Natural killer cell (primary cell): ENCODE results near the gene HDAC4. TPM values are rescaled to one million over a fixed set of nuclear protein-coding genes. Genes with fewer than 3 reads are reported as not detected.

Experiments
- ATAC-seq, 3 donors: fragments of 150-1000 bp in 2 of 3; fragments of 200-7000 bp in 1 of 3; cut with Tn5 transposase; 1 replicate in 1 of 3; 2 replicates in 2 of 3; pipeline ENCODE4 v1.10.0; 2021; ENCODE audit warnings: mild to moderate bottlenecking in 2 of 3, moderate library complexity in 2 of 3
- DNase-seq, 2 donors: peaks; one replicate each; pipeline versions ENCODE4 v3.0.0 to v3.0.0-alpha.2; 2013 to 2021; ENCODE audit warnings: mixed read lengths in 1 of 2
- H3K27ac ChIP-seq: one replicate; pipeline ENCODE4 v1.5.1; 2013; ENCODE audit warnings: mild to moderate bottlenecking, low read length
- H3K27me3 ChIP-seq: one replicate; pipeline ENCODE4 v1.6.1; 2013; ENCODE audit warnings: low read length; ENCODE audit not compliant: control insufficient read depth, insufficient read depth
- H3K36me3 ChIP-seq: one replicate; pipeline ENCODE4 v1.6.1; 2013; ENCODE audit warnings: low read length; ENCODE audit not compliant: control insufficient read depth, insufficient read depth
- H3K4me1 ChIP-seq: one replicate; pipeline ENCODE4 v1.6.1; 2013; ENCODE audit warnings: low read length; ENCODE audit not compliant: control insufficient read depth, insufficient read depth
- H3K4me3 ChIP-seq: one replicate; pipeline ENCODE4 v1.5.1; 2013; ENCODE audit warnings: low read length
- H3K9me3 ChIP-seq: one replicate; pipeline ENCODE4 v1.6.1; 2013; ENCODE audit warnings: low read length; ENCODE audit not compliant: control insufficient read depth, insufficient read depth
- H3K27ac Mint-ChIP-seq, 2 donors: one replicate each; pipeline ENCODE4 v1.8.0; 2022; ENCODE audit warnings: mild to moderate bottlenecking in 2 of 2, mixed read lengths in 2 of 2, moderate library complexity in 1 of 2
- H3K27me3 Mint-ChIP-seq, 2 donors: one replicate each; pipeline ENCODE4 v1.8.0; 2022; ENCODE audit warnings: low read depth in 2 of 2, mixed read lengths in 2 of 2
- H3K36me3 Mint-ChIP-seq: one replicate; pipeline ENCODE4 v1.8.0; 2022; ENCODE audit warnings: mixed read lengths
- H3K4me1 Mint-ChIP-seq, 2 donors: one replicate each; pipeline ENCODE4 v1.8.0; 2022; ENCODE audit warnings: mixed read lengths in 2 of 2
- H3K4me3 Mint-ChIP-seq: one replicate; pipeline ENCODE4 v1.8.0; 2022; ENCODE audit warnings: mild to moderate bottlenecking, moderate library complexity, mixed read lengths
- H3K9me3 Mint-ChIP-seq, 2 donors: one replicate each; pipeline ENCODE4 v1.8.0; 2022; ENCODE audit warnings: mixed read lengths in 2 of 2
- WGBS: methylation state at CpG from one replicate; pipeline ENCODE4 v1.1.7; 2013; ENCODE audit warnings: missing lambda C conversion rate; ENCODE audit not compliant: insufficient coverage; 5-methylcytosine and 5-hydroxymethylcytosine counted together
- intact Hi-C: fragments of 100-400 bp; cut with micrococcal nuclease; formaldehyde crosslinking; loops from one replicate; pipeline ENCODE4 v1.14.2; 2022
- total RNA-seq, 4 donors: library from RNA; stranded (reverse); fragments of 120-200 nt in 1 of 4; gene quantifications; one replicate each; pipeline versions ENCODE4 v1.2.3 to v1.2.4, GENCODE V29; 2013 to 2022
- TF ChIP-seq, protein P1 (sequence below): fragments of 200-600 bp; IDR thresholded peaks from one replicate; pipeline ENCODE4 v1.8.0; 2022; ENCODE audit warnings: antibody characterized with exemption

Gene HDAC4
- total RNA-seq, 3 donors from 2014 or later (not counting 1 experiment from before 2014, with no cell fraction given) = 74.9 to 105 (median 100) TPM

DNA sequence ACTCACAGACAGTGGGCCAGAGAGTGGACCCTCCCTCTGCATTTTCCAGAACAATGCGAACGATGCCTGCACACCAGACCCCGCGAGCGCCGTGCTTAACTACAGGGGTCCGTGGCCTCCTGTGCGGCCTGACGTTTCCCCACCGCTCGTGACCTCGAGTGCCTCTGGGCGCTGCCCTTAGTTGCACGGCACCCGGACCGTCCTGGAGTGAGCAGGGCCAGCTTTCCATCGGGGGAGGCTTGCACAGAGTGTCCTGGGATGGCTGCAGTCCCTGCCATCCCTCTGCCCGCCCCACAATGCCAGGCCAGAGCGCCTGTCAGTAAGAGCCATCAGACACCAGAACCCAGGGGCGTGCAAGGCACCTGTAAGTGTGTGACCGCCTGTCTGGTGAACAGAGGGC, 335.9 kb downstream of the HDAC4 start:
- H3K4me3 Mint-ChIP-seq = no peak overlapping the region
- peaks cover 60% of the 10 kb centered on the region for H3K36me3 ChIP-seq

DNA sequence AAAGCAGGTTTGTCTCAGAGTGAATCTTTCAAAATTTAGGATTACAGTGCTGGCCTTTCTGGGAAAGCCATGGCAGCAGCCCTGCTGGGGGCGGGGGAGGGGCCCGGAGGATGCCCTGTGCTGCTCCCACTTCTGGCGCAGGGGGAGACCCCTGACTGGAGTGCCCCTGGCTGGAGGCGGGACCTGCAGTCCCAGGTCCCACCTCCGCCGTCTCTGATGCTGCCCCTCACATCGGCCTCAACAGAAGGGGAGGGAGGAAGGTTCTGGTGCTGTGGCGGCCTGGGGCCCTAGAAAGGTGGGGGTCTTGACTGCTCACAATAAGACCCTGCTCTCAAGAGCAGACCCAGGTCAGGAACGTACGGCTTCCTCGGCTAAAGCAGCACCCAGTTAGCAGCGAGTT, 336.6 kb downstream of the HDAC4 start:
- Histone ChIP-seq H3K4me1 (no peaks in the 10 kb centered on the region), H3K27ac (no peak overlapping the region), H3K27me3 (no peaks in the 10 kb centered on the region), H3K4me3 (no peak overlapping the region), H3K9me3 (no peaks in the 10 kb centered on the region), H3K36me3 (peaks cover 60% of the 10 kb centered on the region)
- Mint-ChIP-seq H3K9me3 (no peaks in the 10 kb centered on the region), H3K4me1 (peaks cover 0 to 8% of the 10 kb centered on the region in 2 donors), H3K4me3 (no peak overlapping the region), H3K27me3 (no peaks in the 10 kb centered on the region), H3K27ac (no peak overlapping the region), H3K36me3 (no peaks in the 10 kb centered on the region)
- TF ChIP-seq, protein P1, sequence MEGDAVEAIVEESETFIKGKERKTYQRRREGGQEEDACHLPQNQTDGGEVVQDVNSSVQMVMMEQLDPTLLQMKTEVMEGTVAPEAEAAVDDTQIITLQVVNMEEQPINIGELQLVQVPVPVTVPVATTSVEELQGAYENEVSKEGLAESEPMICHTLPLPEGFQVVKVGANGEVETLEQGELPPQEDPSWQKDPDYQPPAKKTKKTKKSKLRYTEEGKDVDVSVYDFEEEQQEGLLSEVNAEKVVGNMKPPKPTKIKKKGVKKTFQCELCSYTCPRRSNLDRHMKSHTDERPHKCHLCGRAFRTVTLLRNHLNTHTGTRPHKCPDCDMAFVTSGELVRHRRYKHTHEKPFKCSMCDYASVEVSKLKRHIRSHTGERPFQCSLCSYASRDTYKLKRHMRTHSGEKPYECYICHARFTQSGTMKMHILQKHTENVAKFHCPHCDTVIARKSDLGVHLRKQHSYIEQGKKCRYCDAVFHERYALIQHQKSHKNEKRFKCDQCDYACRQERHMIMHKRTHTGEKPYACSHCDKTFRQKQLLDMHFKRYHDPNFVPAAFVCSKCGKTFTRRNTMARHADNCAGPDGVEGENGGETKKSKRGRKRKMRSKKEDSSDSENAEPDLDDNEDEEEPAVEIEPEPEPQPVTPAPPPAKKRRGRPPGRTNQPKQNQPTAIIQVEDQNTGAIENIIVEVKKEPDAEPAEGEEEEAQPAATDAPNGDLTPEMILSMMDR = no peak
- ATAC-seq = no peak
- DNase-seq = no peak
- WGBS = 97% methylated on average over 12 of the region's 12 CpGs
- intact Hi-C loops = no loop called here

More for the DNA sequence above, 335.9 kb downstream of the HDAC4 start:
- no peaks in the 10 kb centered on the region for H3K27me3 ChIP-seq
- no peaks in the 10 kb centered on the region for H3K36me3 Mint-ChIP-seq
- WGBS = 96% methylated on average over 21 of the region's 21 CpGs
- DNase-seq = no peak
- peaks cover 0 to 8% of the 10 kb centered on the region in 2 donors for H3K4me1 Mint-ChIP-seq
- H3K27ac Mint-ChIP-seq = no peak overlapping the region
- no peak overlapping the region for H3K27ac ChIP-seq
- H3K9me3 Mint-ChIP-seq = no peaks in the 10 kb centered on the region
- ATAC-seq = no peak
- intact Hi-C loops = no loop called here
- no peaks in the 10 kb centered on the region for H3K4me1 ChIP-seq
- H3K4me3 ChIP-seq = no peak overlapping the region
- TF ChIP-seq, protein P1 = no peak
- H3K27me3 Mint-ChIP-seq = no peaks in the 10 kb centered on the region
- no peaks in the 10 kb centered on the region for H3K9me3 ChIP-seq

DNA sequence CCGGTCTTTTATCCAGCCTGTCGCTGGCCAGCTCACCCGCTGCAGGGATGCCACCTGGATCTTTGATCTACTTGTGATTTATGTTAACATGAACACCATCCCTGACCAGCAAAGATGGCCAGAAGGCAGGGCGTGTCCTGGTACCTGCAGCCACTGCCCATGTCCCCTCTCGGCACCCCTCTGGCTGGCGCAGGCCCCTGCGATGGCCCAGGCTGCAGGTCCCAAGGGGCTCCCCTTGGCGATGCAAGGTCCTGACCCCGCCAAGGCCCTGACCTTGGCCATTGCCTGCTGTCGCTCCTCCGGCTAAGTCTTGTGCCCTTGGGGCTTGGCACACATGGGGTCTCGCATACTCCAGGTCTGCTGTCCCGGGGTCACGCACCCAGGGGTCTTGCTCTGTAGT, 338.1 kb downstream of the HDAC4 start:
- Histone ChIP-seq H3K27me3 (no peaks in the 10 kb centered on the region), H3K4me1 (no peaks in the 10 kb centered on the region), H3K36me3 (peaks cover 52% of the 10 kb centered on the region), H3K27ac (no peak overlapping the region), H3K4me3 (no peak overlapping the region), H3K9me3 (no peaks in the 10 kb centered on the region)
- Mint-ChIP-seq H3K9me3 (no peaks in the 10 kb centered on the region), H3K4me1 (peaks cover 0 to 8% of the 10 kb centered on the region in 2 donors), H3K4me3 (no peak overlapping the region), H3K27me3 (no peaks in the 10 kb centered on the region), H3K36me3 (no peaks in the 10 kb centered on the region), H3K27ac (no peak overlapping the region)
- DNase-seq (no peak), ATAC-seq (no peak)
- intact Hi-C loops = no loop called here
- TF ChIP-seq, protein P1 = no peak
- WGBS = 95% methylated on average over 14 of the region's 14 CpGs

DNA sequence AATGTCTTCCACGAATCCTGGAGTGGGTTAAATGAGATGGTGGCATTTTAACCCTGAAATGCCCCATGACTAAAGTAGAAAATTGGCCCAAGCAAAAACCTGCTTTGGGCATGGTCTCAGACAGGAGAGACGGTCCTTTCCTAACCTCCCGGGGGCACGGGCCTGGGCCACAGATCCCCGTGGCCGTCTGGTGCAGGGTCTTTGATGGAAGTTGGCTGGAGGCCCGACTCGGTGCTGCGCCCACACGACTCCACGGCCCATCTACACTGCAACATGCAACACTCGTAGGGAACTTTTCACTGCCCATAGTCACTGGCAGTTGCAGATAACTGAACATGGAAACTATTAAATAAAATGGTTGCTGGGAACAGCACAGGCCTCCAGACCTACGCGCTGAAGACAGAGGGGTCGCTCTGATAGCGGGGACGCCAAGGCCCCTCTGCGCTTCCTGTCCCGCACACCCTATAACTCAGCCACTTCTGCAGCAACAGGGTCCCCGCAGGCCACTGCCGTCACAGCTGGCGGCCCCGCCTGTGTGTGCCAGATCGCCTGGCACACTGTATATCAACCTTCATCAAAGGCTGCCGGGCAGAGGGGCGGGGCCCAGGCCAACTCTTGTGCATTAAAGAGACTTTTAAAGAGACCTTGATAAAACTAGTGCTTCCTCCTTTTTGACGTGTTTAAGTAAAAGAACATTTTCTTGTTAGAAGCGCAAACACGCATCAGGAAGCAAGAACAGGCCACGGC, 338.8 kb downstream of the HDAC4 start:
- no peak overlapping the region for H3K27ac ChIP-seq
- intact Hi-C loops = no loop called here
- no peaks in the 10 kb centered on the region for H3K4me1 ChIP-seq
- H3K36me3 Mint-ChIP-seq = no peaks in the 10 kb centered on the region
- peaks cover 45% of the 10 kb centered on the region for H3K36me3 ChIP-seq
- no peaks in the 10 kb centered on the region for H3K27me3 ChIP-seq
- H3K4me1 Mint-ChIP-seq = peaks cover 0 to 8% of the 10 kb centered on the region in 2 donors
- 71% methylated on average over 30 of the region's 30 CpGs for WGBS
- TF ChIP-seq, protein P1 = no peak
- no peak for DNase-seq
- H3K27ac Mint-ChIP-seq = peak overlapping the region in 1 of 2 donors; percentile 70
- ATAC-seq = no peak
- H3K4me3 Mint-ChIP-seq = no peak overlapping the region
- no peaks in the 10 kb centered on the region for H3K27me3 Mint-ChIP-seq
- no peaks in the 10 kb centered on the region for H3K9me3 ChIP-seq
- H3K4me3 ChIP-seq = no peak overlapping the region
- no peaks in the 10 kb centered on the region for H3K9me3 Mint-ChIP-seq
